K562 (cell line): ENCODE measurements around the gene MMP26. TPM values are rescaled to one million over a fixed set of nuclear protein-coding genes. Genes with fewer than 3 reads are reported as not detected.

Experiments
- ATAC-seq: fragments of 200-7000 bp; cut with Tn5 transposase; 3 replicates; pipeline ENCODE4 v1.9.1; 2020; ENCODE audit warnings: moderate library complexity
- BruUV-seq: library from RNA; stranded (reverse); fragments of 400-500 nt; replicated peaks from 2 replicates; lab custom pipeline; 2021; lab: Mats Ljungman, UMichigan
- CTCF ChIA-PET: fragments of 300-600 bp; formaldehyde crosslinking; extraction: SDS; loops from one replicate; lab custom pipeline; 2021; ENCODE audit warnings: low intra/inter-chr PET ratio; lab: Yijun Ruan, JAX
- POLR2A ChIA-PET: fragments of 300-600, 350-650 bp; sonication (Branson Sonifier 250); formaldehyde crosslinking; extraction: SDS; loops from one replicate; lab custom pipeline; 2021; ENCODE audit warnings: antibody characterized with exemption, inconsistent platforms; lab: Yijun Ruan, JAX
- DNase-seq, 4 experiments: peaks; one replicate each; pipeline versions ENCODE4 v3.0.0 to v3.0.0-alpha.2; 2011 to 2018; ENCODE audit warnings: low spot score in 3 of 4, mixed read lengths in 3 of 4; ENCODE audit errors: extremely low read depth in 1 of 4
- FAIRE-seq: peaks from 2 replicates; lab custom pipeline; 2011; peaks lifted over from hg19 to GRCh38; lab: Jason Lieb, UNC
- H2AFZ ChIP-seq: 2 replicates; pipeline ENCODE4 v1.6.0; 2011; ENCODE audit warnings: low read depth, low read length, control low read depth, inconsistent platforms
- H3K27ac ChIP-seq: fragments of 200-600 bp; 3 replicates; pipeline ENCODE4 v1.8.0; 2011; ENCODE audit warnings: low read depth, mild to moderate bottlenecking, control low read depth, inconsistent platforms, low read length, moderate library complexity, mixed read lengths; ENCODE audit errors: extremely low read depth
- H3K27me3 ChIP-seq, 2 experiments: fragments of 300-600 bp in 1 of 2; 2 replicates in 1 of 2; 3 replicates in 1 of 2; pipeline versions ENCODE4 v1.6.0 to v1.8.0; 2011; ENCODE audit warnings: inconsistent platforms in 2 of 2, low read length in 2 of 2, mild to moderate bottlenecking in 1 of 2, mixed read lengths in 1 of 2, moderate library complexity in 1 of 2; ENCODE audit not compliant: control insufficient read depth in 2 of 2, insufficient read depth in 2 of 2
- H3K36me3 ChIP-seq: fragments of 300-600 bp; 3 replicates; pipeline ENCODE4 v1.8.0; 2011; ENCODE audit warnings: mild to moderate bottlenecking, low read length, inconsistent platforms; ENCODE audit not compliant: control insufficient read depth, insufficient read depth
- H3K4me1 ChIP-seq, 2 experiments: fragments of 200-600 bp in 1 of 2; replicated peaks in 1 of 2; 2 replicates in 1 of 2; 3 replicates in 1 of 2; pipeline versions ENCODE4 v1.5.1 to v1.8.0; 2011; ENCODE audit warnings: inconsistent platforms in 2 of 2, low read length in 2 of 2, mild to moderate bottlenecking in 1 of 2, mixed read lengths in 1 of 2, moderate library complexity in 1 of 2; ENCODE audit not compliant: control insufficient read depth in 2 of 2, insufficient read depth in 2 of 2
- H3K4me2 ChIP-seq: 2 replicates; pipeline ENCODE4 v1.6.1; 2011; ENCODE audit warnings: low read length, control low read depth, inconsistent platforms, mixed read lengths; ENCODE audit not compliant: insufficient read depth
- H3K4me3 ChIP-seq: fragments of 200-600 bp; sonication (generic), shearing (Covaris generic); 2 replicates; pipeline ENCODE4 v1.5.1; 2016; ENCODE audit warnings: control low read depth, inconsistent platforms
- H3K79me2 ChIP-seq: fragments of 200-600 bp; 3 replicates; pipeline ENCODE4 v1.8.0; 2011; ENCODE audit warnings: low read length, inconsistent platforms; ENCODE audit not compliant: control insufficient read depth, insufficient read depth
- H3K9ac ChIP-seq, 2 experiments: 2 replicates each; pipeline versions ENCODE4 v1.6.0 to v1.6.1; 2011; ENCODE audit warnings: low read depth in 2 of 2, low read length in 2 of 2, control low read depth in 1 of 2, inconsistent platforms in 1 of 2, mild to moderate bottlenecking in 1 of 2, mixed read lengths in 1 of 2; ENCODE audit not compliant: insufficient read depth in 1 of 2
- H3K9me1 ChIP-seq: one replicate; pipeline ENCODE4 v1.6.0; 2011; ENCODE audit warnings: inconsistent platforms, mild to moderate bottlenecking, low read length, moderate library complexity; ENCODE audit not compliant: control insufficient read depth, insufficient read depth
- H3K9me3 ChIP-seq: replicated peaks from 2 replicates; pipeline ENCODE4 v1.5.1; 2011; ENCODE audit warnings: low read depth, low read length, inconsistent platforms; ENCODE audit not compliant: control insufficient read depth, insufficient read depth
- H4K20me1 ChIP-seq: replicated peaks from 2 replicates; pipeline ENCODE4 v1.6.1; 2011; ENCODE audit warnings: low read length, inconsistent platforms, mixed read lengths; ENCODE audit not compliant: control insufficient read depth, insufficient read depth
- ATF2 ChIP-seq: sonication (generic); formaldehyde crosslinking; IDR thresholded peaks from 2 replicates; pipeline ENCODE4 v1.8.1; 2022; ENCODE audit warnings: missing genetic modification reagents
- CHD1 ChIP-seq: fragments of 200-600 bp; sonication (generic); IDR thresholded peaks from one replicate; pipeline ENCODE4 v1.6.1; 2012; ENCODE audit warnings: mild to moderate bottlenecking, moderate library complexity, low read length, inconsistent platforms
- DPF2 ChIP-seq: fragments of 450-650 bp; IDR thresholded peaks from 2 replicates; pipeline ENCODE4 v1.6.1; 2016
- EHMT2 ChIP-seq: fragments of 450-650 bp; IDR thresholded peaks from 2 replicates; pipeline ENCODE4 v1.6.1; 2018; ENCODE audit warnings: antibody characterized with exemption
- SIX5 ChIP-seq, 2 experiments: IDR thresholded peaks; 2 replicates each; pipeline ENCODE4 v1.6.1; 2011; ENCODE audit warnings: low read length in 2 of 2, borderline replicate concordance in 1 of 2, low read depth in 1 of 2, mild to moderate bottlenecking in 1 of 2, moderate library complexity in 1 of 2; ENCODE audit not compliant: insufficient read depth in 1 of 2
- SP1 ChIP-seq: sonication (generic); formaldehyde crosslinking; IDR thresholded peaks from 2 replicates; pipeline ENCODE4 v1.8.1; 2022; ENCODE audit warnings: mild to moderate bottlenecking, missing genetic modification reagents
- TAF7 ChIP-seq: fragments of 450-650 bp; IDR thresholded peaks from 2 replicates; pipeline ENCODE4 v1.6.1; 2016; ENCODE audit warnings: missing genetic modification characterization, missing compliant biosample characterization
- ZNF347 ChIP-seq: fragments of 450-650 bp; formaldehyde crosslinking; IDR thresholded peaks from 2 replicates; pipeline ENCODE4 v1.4.0; 2020; ENCODE audit warnings: low read depth, mild to moderate bottlenecking, moderate library complexity
- ZNF518B ChIP-seq: fragments of 250-450 bp; sonication (Bioruptor Pico); IDR thresholded peaks from 2 replicates; pipeline ENCODE4 v1.5.0; 2021; ENCODE audit warnings: mild to moderate bottlenecking, moderate library complexity
- ZNF57 ChIP-seq: fragments of 450-650 bp; formaldehyde crosslinking; IDR thresholded peaks from 2 replicates; pipeline ENCODE4 v1.4.0; 2020; ENCODE audit warnings: mild to moderate bottlenecking, moderate library complexity
- ZNF592 ChIP-seq: fragments of 450-650 bp; IDR thresholded peaks from 2 replicates; pipeline ENCODE4 v1.6.1; 2017; ENCODE audit warnings: antibody characterized with exemption, mild to moderate bottlenecking
- WGBS: fragments of 100-300 bp; shearing (Covaris generic); methylation state at CpG from one replicate; pipeline ENCODE4 v1.1.6; 2016; ENCODE audit warnings: low coverage, mixed read lengths; ENCODE audit not compliant: insufficient coverage; ENCODE audit errors: missing lambda C conversion rate; 5-methylcytosine and 5-hydroxymethylcytosine counted together
- in situ Hi-C: fragments of 300-500 bp; cut with MboI; formaldehyde crosslinking; loops from 4 replicates; pipeline ENCODE4 v1.15.0; 2018; ENCODE audit warnings: inconsistent platforms, mixed read lengths
- intact Hi-C: fragments of 100-400 bp; cut with micrococcal nuclease; formaldehyde crosslinking; loops from 2 replicates; pipeline ENCODE4 v1.14.2; 2022
- polyA plus RNA-seq, 8 experiments: library from polyadenylated mRNA; depleted of rRNA in 4 of 8; stranded (reverse) in 5 of 8; unstranded in 3 of 8; fragments of >200 nt; fragmentation: Nextera tagmentation in 2 of 8; fragmentation: Illumina TruSeq in 1 of 8; extraction: Ambion mirVana in 2 of 8; extraction: Trizol in 1 of 8; gene quantifications; 2 replicates each; pipeline versions ENCODE4 v1.2.1 to v1.2.3, GENCODE V29; 2011 to 2014; ENCODE audit warnings: inconsistent platforms in 1 of 8, missing spikeins in 1 of 8
- total RNA-seq, 7 experiments: library from RNA; depleted of rRNA in 6 of 7; stranded (reverse); fragments of >200 nt in 6 of 7; fragmentation: Illumina TruSeq in 2 of 7; extraction: Trizol in 2 of 7; gene quantifications; 2 replicates each; pipeline versions ENCODE4 v1.2.1 to v1.2.3, GENCODE V29; 2011 to 2021; ENCODE audit warnings: low replicate concordance in 1 of 7

MMP26 gene
- total and polyA plus RNA-seq, 9 of the 15 experiments (the other 6 are each of a cell fraction or from before 2014, with no cell fraction given) = not detected

GRCh38 chr11:4748438-4748837 is 43.9 kb downstream of the MMP26 start:
- CTCF ChIA-PET = no interaction called here

More at GRCh38 chr11:4748438-4748837, 43.9 kb downstream of the MMP26 start:
- 0% methylated on average over 6 of the region's 6 CpGs for WGBS
- Histone ChIP-seq H4K20me1 (no peaks in the 10 kb centered on the region), H3K79me2 (no peaks in the 10 kb centered on the region)
- no peak for TF ChIP-seq ZNF347 (CRISPR knock-in tag)
- no peak for TF ChIP-seq SP1
- no peak for TF ChIP-seq DPF2
- no peak for TF ChIP-seq TAF7
- no peak for TF ChIP-seq ZNF57 (CRISPR knock-in tag)
- no peak for TF ChIP-seq EHMT2
- TF ChIP-seq CHD1 = no peak
- no peak for TF ChIP-seq SIX5 (IDR thresholded peaks at IDR 0.05; ENCODE audit: borderline replicate concordance in 1 of 2, insufficient read depth in 1 of 2, low read depth in 1 of 2, low read length in 2 of 2)
- TF ChIP-seq ZNF518B (CRISPR knock-in tag) = no peak
- TF ChIP-seq ATF2 (CRISPR knock-in tag) = no peak
- TF ChIP-seq ZNF592 = no peak
- TF ChIP-seq, all 486 proteins: peak for 0
- FAIRE-seq (no peak), ATAC-seq (no peak), DNase-seq (no peak)
- no peak overlapping the region for H3K4me2 ChIP-seq
- no peaks in the 10 kb centered on the region for H3K27me3 ChIP-seq
- no peak overlapping the region for H3K4me3 ChIP-seq
- H3K9me3 ChIP-seq = no peaks in the 10 kb centered on the region
- no peaks in the 10 kb centered on the region for H3K9me1 ChIP-seq
- POLR2A ChIA-PET = no interaction called here
- H3K27ac ChIP-seq = no peak overlapping the region
- no peaks in the 10 kb centered on the region for H3K4me1 ChIP-seq
- in situ Hi-C loops = no loop called here
- H2AFZ ChIP-seq = no peak overlapping the region
- no peak overlapping the region for H3K9ac ChIP-seq
- no peaks in the 10 kb centered on the region for H3K36me3 ChIP-seq
- no TSS peak for BruUV-seq
- intact Hi-C loops = no loop called here
